Naive thymus-derived CD4-positive, alpha-beta T cell (primary cell): ENCODE measurements around the gene FPR3. TPM values are rescaled to one million over a fixed set of nuclear protein-coding genes. Genes with fewer than 3 reads are reported as not detected.
"Not testable (repeated sequence)": the region's sequence is repeated elsewhere in the genome, so short reads cannot be mapped to it uniquely, and the experiment has no call there.

Experiments
- ATAC-seq: fragments of 150-1000 bp; cut with Tn5 transposase; 2 replicates; pipeline ENCODE4 v1.10.0; 2021; ENCODE audit warnings: mild to moderate bottlenecking, moderate library complexity
- CTCF ChIA-PET: fragments of 350-600 bp; sonication (Branson Sonifier 250); formaldehyde crosslinking; loops from one replicate; lab custom pipeline; 2021; ENCODE audit warnings: antibody characterized with exemption; lab: Charles Lee
- POLR2A ChIA-PET: fragments of 350-600 bp; sonication (Branson Sonifier 250); formaldehyde crosslinking; loops from one replicate; lab custom pipeline; 2021; ENCODE audit warnings: antibody characterized with exemption, inconsistent platforms; lab: Charles Lee
- DNase-seq, 9 donors: peaks; one replicate each; pipeline versions ENCODE4 v3.0.0 to v3.0.0-alpha.2; 2020 to 2022; ENCODE audit warnings: mixed read lengths in 1 of 9
- H3K27ac ChIP-seq: one replicate; pipeline ENCODE4 v1.7.0; 2013; ENCODE audit warnings: mild to moderate bottlenecking, low read depth, low read length, moderate library complexity
- H3K27me3 ChIP-seq, 2 donors: one replicate each; pipeline ENCODE4 v1.7.0; 2013; ENCODE audit warnings: low read length in 2 of 2, mild to moderate bottlenecking in 2 of 2, moderate library complexity in 2 of 2; ENCODE audit not compliant: control insufficient read depth in 2 of 2, insufficient read depth in 2 of 2
- H3K36me3 ChIP-seq, 3 experiments: 1 replicate in 2 of 3; 2 replicates in 1 of 3; pipeline ENCODE4 v1.7.0; 2013; ENCODE audit warnings: low read length in 3 of 3, mild to moderate bottlenecking in 3 of 3, moderate library complexity in 1 of 3; ENCODE audit not compliant: insufficient read depth in 3 of 3, control insufficient read depth in 2 of 3
- H3K4me1 ChIP-seq, 2 donors: one replicate each; pipeline ENCODE4 v1.7.0; 2013; ENCODE audit warnings: low read length in 2 of 2, mild to moderate bottlenecking in 2 of 2, moderate library complexity in 1 of 2; ENCODE audit not compliant: control insufficient read depth in 2 of 2, insufficient read depth in 2 of 2
- H3K4me3 ChIP-seq: 2 replicates; pipeline ENCODE4 v1.7.0; 2013; ENCODE audit warnings: mild to moderate bottlenecking, low read length
- H3K9me3 ChIP-seq, 3 experiments: 1 replicate in 2 of 3; 2 replicates in 1 of 3; pipeline ENCODE4 v1.7.0; 2013; ENCODE audit warnings: low read length in 3 of 3; ENCODE audit not compliant: control insufficient read depth in 2 of 3
- H3K27ac Mint-ChIP-seq, 9 donors: one replicate each; pipeline ENCODE4 v1.8.0; 2020 to 2022; ENCODE audit warnings: mixed read lengths in 9 of 9, mild to moderate bottlenecking in 8 of 9, moderate library complexity in 5 of 9, inconsistent platforms in 2 of 9
- H3K27me3 Mint-ChIP-seq, 5 donors: one replicate each; pipeline ENCODE4 v1.8.0; 2021 to 2022; ENCODE audit warnings: mixed read lengths in 5 of 5, mild to moderate bottlenecking in 1 of 5
- H3K36me3 Mint-ChIP-seq, 5 donors: one replicate each; pipeline ENCODE4 v1.8.0; 2020 to 2022; ENCODE audit warnings: mixed read lengths in 5 of 5, mild to moderate bottlenecking in 3 of 5, inconsistent platforms in 1 of 5
- H3K4me1 Mint-ChIP-seq, 7 donors: one replicate each; pipeline ENCODE4 v1.8.0; 2020 to 2022; ENCODE audit warnings: mixed read lengths in 7 of 7, mild to moderate bottlenecking in 3 of 7, inconsistent platforms in 1 of 7
- H3K4me3 Mint-ChIP-seq, 10 donors: one replicate each; pipeline ENCODE4 v1.8.0; 2020 to 2022; ENCODE audit warnings: mild to moderate bottlenecking in 10 of 10, mixed read lengths in 10 of 10, moderate library complexity in 6 of 10, inconsistent platforms in 2 of 10
- H3K9me3 Mint-ChIP-seq, 11 donors: one replicate each; pipeline ENCODE4 v1.8.0; 2020 to 2022; ENCODE audit warnings: mixed read lengths in 11 of 11, mild to moderate bottlenecking in 4 of 11, inconsistent platforms in 1 of 11, moderate library complexity in 1 of 11
- intact Hi-C, 2 donors: fragments of 100-400 bp; cut with micrococcal nuclease; formaldehyde crosslinking; loops; one replicate each; pipeline ENCODE4 v1.15.1; 2023
- polyA plus RNA-seq, 2 donors: library from polyadenylated mRNA; unstranded; fragments of 300-500 nt; fragmentation: Illumina TruSeq; gene quantifications; one replicate each; pipeline ENCODE4 v1.2.3, GENCODE V29; 2021
- total RNA-seq, 6 experiments: library from RNA in 5 of 6; stranded (reverse) in 5 of 6; gene quantifications; 1 replicate in 5 of 6; 2 replicates in 1 of 6; pipeline ENCODE4 v1.2.3 and lab custom pipeline; 2021 to 2026

The FPR3 gene
- total and polyA plus RNA-seq, 7 experiments from 2014 or later = 0.13 to 5.1 (median 3.0) TPM; not detected in 3

DNA sequence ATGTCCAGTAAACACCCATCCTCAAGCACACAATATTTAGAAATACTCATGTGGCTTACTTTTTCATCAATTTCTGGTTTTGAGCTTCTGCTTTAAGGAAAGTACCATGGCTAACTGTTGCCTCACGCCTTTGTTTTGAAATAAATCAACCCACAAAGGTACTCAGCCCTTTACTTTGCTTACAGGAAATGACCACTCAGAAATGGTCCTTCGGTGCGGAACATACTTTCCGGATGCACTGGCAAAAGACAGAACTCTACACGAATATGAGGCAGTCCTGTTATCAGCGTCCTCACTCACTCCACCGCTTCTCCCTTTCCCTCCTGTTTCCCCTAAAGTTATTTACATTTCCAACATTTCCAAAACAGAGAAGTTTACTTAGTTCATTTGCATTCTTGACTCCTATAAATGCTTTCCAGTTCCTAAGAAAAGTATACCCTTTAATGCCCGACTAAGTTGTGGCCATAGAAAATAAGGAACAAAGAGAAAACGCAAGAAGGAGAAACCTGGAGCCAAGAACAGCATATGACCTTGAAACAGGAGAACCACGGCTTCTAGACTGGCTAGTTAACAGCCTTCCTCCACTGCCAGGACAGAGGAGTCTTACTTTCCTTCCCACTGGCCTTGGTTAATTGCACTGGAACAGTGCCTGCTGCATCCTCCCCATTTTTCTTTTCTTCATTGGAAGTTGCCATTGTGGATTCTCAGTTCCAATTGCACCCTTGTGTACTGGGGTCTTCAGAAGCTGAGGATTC lies 23.4 kb upstream of the FPR3 start:
- DNase-seq (no peak), ATAC-seq (peak; percentile 88)
- intact Hi-C loops = no loop called here
- Histone ChIP-seq H3K9me3 (no peaks in the 10 kb centered on the region), H3K27ac (no peak overlapping the region), H3K36me3 (no peaks in the 10 kb centered on the region), H3K27me3 (peaks cover 0 to 3% of the 10 kb centered on the region in 2 donors), H3K4me1 (no peaks in the 10 kb centered on the region), H3K4me3 (no peak overlapping the region)
- no peak overlapping the region for H3K4me3 Mint-ChIP-seq
- H3K27me3 Mint-ChIP-seq = peaks cover 2 to 55% (median 50%) of the 10 kb centered on the region in 5 donors
- H3K36me3 Mint-ChIP-seq = no peaks in the 10 kb centered on the region
- H3K4me1 Mint-ChIP-seq = no peaks in the 10 kb centered on the region
- H3K27ac Mint-ChIP-seq = no peak overlapping the region
- POLR2A ChIA-PET = no interaction called here
- CTCF ChIA-PET = no interaction called here
- peaks cover 0 to 14% (median 2%) of the 10 kb centered on the region in 11 donors for H3K9me3 Mint-ChIP-seq

DNA sequence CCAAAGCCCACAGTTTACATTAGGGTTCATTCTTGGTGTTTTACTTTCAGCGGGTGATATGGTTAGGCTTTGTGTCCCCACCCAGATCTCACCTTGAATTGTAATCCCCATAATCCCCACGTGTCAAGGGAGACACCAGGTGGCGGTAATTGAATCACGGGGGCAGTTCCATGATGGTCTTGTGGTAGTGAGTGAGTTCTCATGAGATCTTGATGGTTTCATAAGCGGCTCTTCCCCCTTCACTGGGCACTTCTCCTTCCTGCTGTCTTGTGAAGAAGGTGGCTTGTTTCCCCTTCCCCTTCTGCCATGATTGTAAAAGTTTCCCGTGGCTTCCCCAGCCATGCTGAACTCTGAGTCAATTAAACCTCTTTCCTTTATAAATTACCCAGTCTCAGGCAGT lies 22.0 kb upstream of the FPR3 start:
- Mint-ChIP-seq H3K27ac (no peak overlapping the region), H3K36me3 (no peaks in the 10 kb centered on the region), H3K4me1 (peaks cover 0 to 4% (median 0%) of the 10 kb centered on the region in 7 donors), H3K9me3 (peaks cover 0 to 14% (median 1%) of the 10 kb centered on the region in 11 donors), H3K4me3 (no peak overlapping the region), H3K27me3 (peaks cover 8 to 63% (median 60%) of the 10 kb centered on the region in 5 donors)
- Histone ChIP-seq H3K4me3 (no peak overlapping the region), H3K4me1 (no peaks in the 10 kb centered on the region), H3K36me3 (no peaks in the 10 kb centered on the region), H3K9me3 (no peaks in the 10 kb centered on the region), H3K27me3 (peaks cover 0 to 3% of the 10 kb centered on the region in 2 donors), H3K27ac (no peak overlapping the region)
- intact Hi-C loops = no loop called here
- CTCF ChIA-PET = no interaction called here
- POLR2A ChIA-PET = no interaction called here
- no peak for DNase-seq
- no peak for ATAC-seq

DNA sequence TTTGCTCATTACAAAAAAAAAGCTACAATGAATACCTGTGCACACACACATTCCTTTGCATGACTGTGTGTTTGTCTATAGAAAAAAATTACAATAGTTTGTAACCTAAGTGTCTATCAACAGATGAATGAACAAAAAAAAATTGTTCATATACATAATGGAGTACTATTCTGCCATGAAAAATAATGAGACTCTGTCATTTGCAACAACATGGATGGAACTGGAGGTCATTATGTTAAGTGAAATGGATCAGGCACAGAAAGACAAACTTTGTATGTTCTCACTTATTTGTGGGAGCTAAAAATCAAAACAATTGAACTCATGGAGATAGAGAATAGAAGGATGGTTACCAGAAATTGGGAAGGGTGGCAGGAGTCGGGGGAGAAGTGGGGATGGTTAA lies 18.4 kb upstream of the FPR3 start:
- ATAC-seq, POLR2A ChIA-PET, H3K27ac ChIP-seq, H3K4me1 Mint-ChIP-seq, H3K36me3 ChIP-seq, H3K27ac Mint-ChIP-seq, H3K27me3 ChIP-seq, H3K9me3 ChIP-seq, H3K4me3 ChIP-seq, H3K4me1 ChIP-seq, CTCF ChIA-PET, H3K36me3 Mint-ChIP-seq, H3K4me3 Mint-ChIP-seq, DNase-seq: not testable (repeated sequence)
- H3K9me3 Mint-ChIP-seq = peaks cover 0 to 14% (median 1%) of the 10 kb centered on the region in 11 donors
- H3K27me3 Mint-ChIP-seq = peaks cover 13 to 79% (median 68%) of the 10 kb centered on the region in 5 donors
- intact Hi-C loops = loop anchor here in 1 of 2 donors (2.0 kb wide), 1 partner anchor 120 kb away; no protein-coding TSS in a partner anchor

DNA sequence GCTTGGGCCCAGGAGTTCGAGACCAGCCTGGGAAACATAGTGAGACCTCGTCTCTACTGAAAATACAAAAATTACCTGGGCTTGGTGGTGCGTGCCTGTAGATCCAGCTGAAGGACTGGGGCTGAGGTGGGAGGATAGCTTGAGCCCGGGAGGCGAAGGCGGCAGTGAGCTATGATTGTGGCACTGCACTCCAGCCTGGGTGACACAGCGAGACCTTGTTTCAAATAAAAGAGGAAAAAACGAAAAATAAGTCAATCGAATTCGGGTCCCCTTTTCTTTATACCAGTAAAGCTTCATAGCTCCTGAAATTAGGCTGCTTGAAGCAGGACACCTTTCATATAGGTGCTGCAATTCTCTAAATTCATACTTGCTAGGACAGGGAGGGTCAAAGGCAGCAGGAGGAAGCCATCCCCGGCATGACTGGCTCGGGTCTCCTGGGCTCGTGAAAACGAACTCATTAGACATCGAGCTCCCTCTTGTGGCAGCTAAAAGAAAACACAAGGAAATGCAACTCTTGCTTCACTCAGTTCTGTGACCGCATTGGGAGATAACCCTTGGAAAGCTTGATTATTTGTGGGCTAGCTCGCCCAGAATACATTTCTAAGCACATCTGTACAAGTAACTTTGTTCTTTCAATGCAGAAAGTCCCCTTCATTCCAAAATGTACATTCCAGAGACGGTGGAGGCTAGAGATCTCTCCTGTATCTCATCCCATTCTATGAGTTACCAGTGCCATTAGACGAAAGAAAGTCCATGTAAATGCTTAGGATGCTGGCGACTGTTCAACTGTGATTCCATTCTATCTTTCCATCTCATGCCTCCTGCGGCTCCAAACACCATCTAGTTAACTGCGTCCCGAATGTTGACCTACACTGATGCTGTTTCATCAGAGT lies 17.1 kb upstream of the FPR3 start:
- H3K27ac ChIP-seq = no peak overlapping the region
- no peak overlapping the region for H3K4me3 ChIP-seq
- peaks cover 0 to 7% (median 0%) of the 10 kb centered on the region in 7 donors for H3K4me1 Mint-ChIP-seq
- no peaks in the 10 kb centered on the region for H3K9me3 ChIP-seq
- peak in 8 of 9 donors; percentile 4 to 43 (median 35) for DNase-seq
- no peaks in the 10 kb centered on the region for H3K36me3 Mint-ChIP-seq
- H3K9me3 Mint-ChIP-seq = peaks cover 0 to 11% (median 1%) of the 10 kb centered on the region in 11 donors
- ATAC-seq = peak; percentile 76
- ChIA-PET CTCF (interaction anchor here (0.7 to 1.5 kb wide), 6 partner anchors 11 to 440 kb away, joined by 3 to 9 read pairs (median 4); no protein-coding TSS in a partner anchor), POLR2A (no interaction called here)
- no peaks in the 10 kb centered on the region for H3K36me3 ChIP-seq
- H3K27me3 Mint-ChIP-seq = peaks cover 13 to 71% (median 68%) of the 10 kb centered on the region in 5 donors
- H3K27ac Mint-ChIP-seq = no peak overlapping the region
- intact Hi-C loops = loop anchor here in 1 of 2 donors (1.0 to 2.0 kb wide), 4 partner anchors 121 to 439 kb away; no protein-coding TSS in a partner anchor
- H3K27me3 ChIP-seq = peaks cover 0 to 8% of the 10 kb centered on the region in 2 donors
- H3K4me1 ChIP-seq = no peaks in the 10 kb centered on the region
- no peak overlapping the region for H3K4me3 Mint-ChIP-seq

DNA sequence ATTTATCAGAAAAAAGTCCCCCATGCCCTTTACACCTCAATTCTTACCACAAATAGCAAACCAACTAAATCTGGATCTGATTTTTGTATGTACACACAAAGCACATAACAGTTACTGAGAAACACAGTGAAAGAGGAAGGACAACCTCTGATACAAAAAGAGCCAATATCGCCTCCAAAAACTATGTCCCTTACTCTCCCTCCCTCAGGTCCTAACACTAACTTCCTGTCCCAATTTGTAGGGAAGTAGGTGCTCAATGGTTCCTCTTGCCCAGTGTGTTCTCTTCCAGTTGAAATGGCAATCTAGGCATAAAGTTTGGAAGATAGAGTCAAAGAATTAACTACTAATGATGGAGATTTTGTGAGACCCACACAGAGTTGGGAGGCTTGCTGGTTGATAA lies 15.8 kb upstream of the FPR3 start:
- Mint-ChIP-seq H3K4me3 (no peak overlapping the region), H3K9me3 (peaks cover 0 to 4% (median 0%) of the 10 kb centered on the region in 11 donors), H3K4me1 (peaks cover 0 to 7% (median 0%) of the 10 kb centered on the region in 7 donors), H3K27ac (no peak overlapping the region), H3K36me3 (no peaks in the 10 kb centered on the region), H3K27me3 (peaks cover 13 to 59% (median 57%) of the 10 kb centered on the region in 5 donors)
- ATAC-seq = no peak
- ChIA-PET CTCF (no interaction called here), POLR2A (no interaction called here)
- no peaks in the 10 kb centered on the region for H3K4me1 ChIP-seq
- no peaks in the 10 kb centered on the region for H3K9me3 ChIP-seq
- no peak for DNase-seq
- intact Hi-C loops = loop anchor here in 1 of 2 donors (2.0 kb wide), 2 partner anchors 170 to 440 kb away; no protein-coding TSS in a partner anchor
- H3K27me3 ChIP-seq = peaks cover 0 to 8% of the 10 kb centered on the region in 2 donors
- no peak overlapping the region for H3K27ac ChIP-seq
- no peaks in the 10 kb centered on the region for H3K36me3 ChIP-seq
- no peak overlapping the region for H3K4me3 ChIP-seq

DNA sequence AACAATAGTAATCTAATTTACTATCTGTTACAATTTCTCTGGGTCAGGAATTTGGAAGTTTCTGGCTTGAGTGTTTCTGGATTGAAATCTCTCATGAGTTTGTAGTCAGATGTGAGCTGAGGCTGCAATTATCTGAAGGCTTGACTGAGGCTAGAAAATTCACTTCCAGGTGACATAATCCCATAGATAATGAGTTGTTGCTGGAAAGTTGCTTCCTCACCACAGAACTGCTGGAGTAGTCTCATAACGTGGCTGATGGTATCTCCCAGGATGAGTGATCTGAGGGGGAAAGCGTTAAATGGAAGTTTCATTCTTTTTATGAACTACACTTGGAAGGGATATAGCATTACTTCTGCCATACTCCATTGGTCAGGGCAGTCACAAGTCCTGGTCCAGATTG lies 15.3 kb upstream of the FPR3 start:
- Histone ChIP-seq H3K4me3 (no peak overlapping the region), H3K27ac (no peak overlapping the region), H3K27me3 (peaks cover 0 to 8% of the 10 kb centered on the region in 2 donors), H3K4me1 (no peaks in the 10 kb centered on the region), H3K36me3 (no peaks in the 10 kb centered on the region), H3K9me3 (no peaks in the 10 kb centered on the region)
- POLR2A ChIA-PET = interaction anchor here (0.5 kb wide), 1 partner anchor 1917 kb away, joined by 3 read pairs; no protein-coding TSS in a partner anchor
- intact Hi-C loops = loop anchor here in 1 of 2 donors (2.0 kb wide), 2 partner anchors 171 to 441 kb away; no protein-coding TSS in a partner anchor
- Mint-ChIP-seq H3K27me3 (peaks cover 13 to 54% (median 54%) of the 10 kb centered on the region in 5 donors), H3K4me3 (no peak overlapping the region), H3K36me3 (no peaks in the 10 kb centered on the region), H3K27ac (no peak overlapping the region), H3K9me3 (peaks cover 0 to 4% (median 0%) of the 10 kb centered on the region in 11 donors), H3K4me1 (peaks cover 0 to 7% (median 0%) of the 10 kb centered on the region in 7 donors)
- DNase-seq (no peak), ATAC-seq (no peak)
- CTCF ChIA-PET = no interaction called here
